HG02852 (cell line): ENCODE results near the gene PNPLA7.

Experiments used
- ATAC-seq: cut with Tn5 transposase; IDR thresholded peaks from one replicate; pipeline ENCODE4 v1.9.1; 2021; ENCODE audit warnings: mild to moderate bottlenecking, moderate library complexity; ENCODE audit not compliant: unreplicated experiment

Gene PNPLA7

DNA sequence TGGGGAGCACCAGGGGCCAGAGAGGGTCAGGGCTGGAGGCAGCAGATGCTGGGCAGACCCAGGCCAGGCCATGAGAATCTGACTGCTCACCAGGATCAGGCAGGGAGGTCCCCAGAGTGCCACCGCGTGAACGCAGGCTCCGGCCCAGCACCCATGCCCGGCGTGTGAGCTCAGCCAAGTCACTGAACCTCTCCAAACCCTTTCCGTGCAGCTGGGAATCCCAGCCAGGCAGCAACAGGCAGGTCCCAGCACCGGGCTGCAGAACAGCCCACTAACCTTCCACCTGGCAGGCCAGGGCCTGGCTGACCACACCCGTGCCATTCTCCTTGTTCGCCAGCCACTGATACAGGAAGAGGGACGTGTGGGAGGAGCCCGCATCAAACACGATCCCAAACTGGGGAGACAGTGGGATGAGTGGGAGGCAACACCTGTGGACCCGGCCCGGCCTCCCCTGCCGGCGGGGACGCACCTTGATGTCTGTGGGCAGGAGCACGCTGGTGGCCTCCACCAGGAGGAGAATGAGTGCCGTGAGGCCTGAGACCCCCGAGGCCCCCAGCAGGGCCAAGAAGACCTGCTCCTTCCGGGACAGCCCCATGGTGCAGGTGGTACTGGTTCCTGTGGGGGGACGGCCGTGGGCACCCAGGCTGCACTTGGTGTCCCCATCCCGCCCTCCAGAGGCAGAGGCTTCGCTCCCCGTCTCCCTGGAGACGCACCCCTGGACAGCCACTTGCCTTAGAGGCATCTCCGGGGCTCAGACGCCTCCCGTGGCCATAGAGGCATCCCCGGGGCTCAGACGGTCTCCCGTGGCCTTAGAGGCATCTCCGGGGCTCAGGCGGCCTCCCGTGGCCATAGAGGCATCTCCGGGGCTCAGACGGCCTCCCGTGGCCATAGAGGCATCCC, 112.3 kb downstream of the PNPLA7 start:
- ATAC-seq = no peak

- no peak for ATAC-seq
Observed at GRCh38 chr9:137436761-137437600, 113.2 kb downstream of the PNPLA7 start.

DNA sequence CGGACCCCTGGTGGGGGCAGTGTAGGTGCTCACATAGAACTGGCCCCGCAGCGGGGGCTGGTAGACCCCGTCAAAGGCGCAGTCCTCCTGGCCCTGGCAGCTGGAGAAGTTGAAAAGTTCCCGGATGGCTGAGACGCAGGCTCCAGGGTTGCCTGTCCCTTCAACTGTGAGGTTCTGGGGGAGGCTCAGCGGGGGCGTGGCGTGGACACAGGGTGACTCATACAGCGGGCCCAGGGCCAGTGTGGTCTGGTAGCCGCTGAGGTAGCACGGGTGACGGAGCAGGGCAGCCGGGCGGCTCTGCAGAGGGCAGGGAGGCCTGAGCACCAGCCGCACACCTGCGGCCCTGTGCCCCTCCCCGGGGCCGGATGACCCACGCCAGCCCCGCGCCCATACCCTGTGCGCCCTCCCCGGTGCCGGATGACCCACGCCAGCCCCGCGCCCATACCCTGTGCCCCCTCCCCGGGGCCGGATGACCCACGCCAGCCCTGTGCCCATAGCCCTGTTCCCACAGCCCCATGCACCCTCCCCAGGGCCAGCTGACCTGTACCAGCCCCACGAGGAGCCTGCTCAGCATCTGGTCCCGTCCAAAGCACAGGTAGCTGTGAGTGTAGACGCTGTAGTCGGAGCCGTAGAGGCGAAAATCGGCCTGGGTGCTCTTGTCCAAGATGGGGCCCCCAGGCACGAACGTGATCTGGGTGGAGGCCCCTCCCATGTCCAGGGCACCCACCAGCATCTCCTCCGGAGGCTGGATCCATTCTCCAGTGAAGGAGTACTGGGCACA, 114.0 kb downstream of the PNPLA7 start:
- no peak for ATAC-seq

DNA sequence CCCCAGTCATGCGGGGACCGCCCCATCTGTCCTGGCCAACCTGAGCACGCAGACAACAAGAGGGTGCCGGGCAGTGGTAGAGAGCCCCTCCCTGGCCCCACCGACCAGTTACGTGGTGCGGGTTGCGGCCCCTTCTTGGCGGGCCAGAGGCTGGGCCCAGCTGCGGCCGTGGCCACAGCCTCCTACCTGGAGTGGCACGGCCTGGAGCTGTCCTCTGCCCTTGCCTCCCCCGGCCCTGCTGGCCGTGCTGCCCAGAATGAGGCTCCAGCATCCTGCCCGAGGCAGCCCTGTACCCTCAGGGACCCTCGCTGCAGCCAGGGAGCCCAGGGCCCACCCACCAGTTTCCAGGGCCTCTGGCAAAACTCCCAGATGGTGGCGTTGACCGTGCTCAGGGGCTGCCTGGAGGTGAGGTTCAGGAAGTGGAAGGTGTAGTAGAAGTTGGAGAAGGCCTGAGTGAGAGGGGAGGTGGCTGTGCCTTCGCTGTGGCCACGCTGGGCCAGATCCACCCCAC, 114.8 kb downstream of the PNPLA7 start:
- ATAC-seq = no peak

GRCh38 chr9:137434498-137435380, 115.5 kb downstream of the PNPLA7 start:
- ATAC-seq = no peak

DNA sequence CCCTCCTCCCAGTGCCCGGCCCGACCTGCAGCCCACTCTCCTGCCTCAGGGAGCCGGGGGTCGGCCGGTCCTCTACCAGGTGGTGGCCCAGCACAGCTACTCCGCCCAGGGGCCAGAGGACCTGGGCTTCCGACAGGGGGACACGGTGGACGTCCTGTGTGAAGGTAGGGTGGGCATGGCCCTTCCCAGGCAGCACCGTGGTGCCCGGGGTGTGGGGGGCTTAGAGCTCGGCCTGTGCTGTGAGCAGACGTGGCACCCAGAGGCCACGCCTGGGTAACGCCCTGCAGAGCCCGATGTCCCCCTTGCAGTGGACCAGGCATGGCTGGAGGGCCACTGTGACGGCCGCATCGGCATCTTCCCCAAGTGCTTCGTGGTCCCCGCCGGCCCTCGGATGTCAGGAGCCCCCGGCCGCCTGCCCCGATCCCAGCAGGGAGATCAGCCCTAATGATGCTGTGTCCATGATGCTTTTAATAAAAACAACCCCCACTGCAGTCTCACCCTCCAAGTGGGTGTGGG, 116.2 kb downstream of the PNPLA7 start:
- no peak for ATAC-seq

GRCh38 chr9:137433349-137433915, 116.8 kb downstream of the PNPLA7 start:
- ATAC-seq = no peak

DNA sequence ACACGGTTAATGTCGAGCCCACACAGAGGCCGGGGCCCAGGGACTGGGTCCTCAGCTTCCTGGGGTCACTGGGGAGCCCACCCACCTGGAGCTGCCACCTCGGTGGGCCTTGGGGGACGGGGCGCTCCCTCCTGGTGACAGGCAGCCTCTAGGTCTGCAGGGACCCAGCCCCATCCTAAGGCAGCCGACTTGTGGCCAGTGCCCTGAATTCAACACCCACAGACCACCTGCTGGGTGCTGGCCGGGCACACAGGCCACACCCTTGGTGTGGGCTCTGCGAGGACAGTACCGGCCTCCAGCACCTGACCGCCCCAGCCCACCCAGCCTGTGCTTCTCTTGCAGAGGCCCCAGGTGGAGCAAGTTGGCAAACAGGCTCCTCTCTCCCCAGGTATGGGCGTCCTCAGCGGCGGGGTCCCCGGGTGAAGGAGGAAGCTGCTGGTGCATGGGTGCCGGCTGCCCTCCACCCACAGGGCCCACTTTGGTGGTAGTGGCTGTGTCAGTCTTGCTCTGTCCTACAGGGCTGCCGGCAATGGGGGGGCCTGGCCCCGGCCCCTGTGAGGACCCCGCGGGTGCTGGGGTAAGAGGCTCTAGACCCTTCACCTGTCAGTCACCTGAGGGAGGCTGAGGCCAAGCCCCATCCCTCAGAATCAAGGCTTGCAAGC, 117.4 kb downstream of the PNPLA7 start:
- no peak for ATAC-seq

DNA sequence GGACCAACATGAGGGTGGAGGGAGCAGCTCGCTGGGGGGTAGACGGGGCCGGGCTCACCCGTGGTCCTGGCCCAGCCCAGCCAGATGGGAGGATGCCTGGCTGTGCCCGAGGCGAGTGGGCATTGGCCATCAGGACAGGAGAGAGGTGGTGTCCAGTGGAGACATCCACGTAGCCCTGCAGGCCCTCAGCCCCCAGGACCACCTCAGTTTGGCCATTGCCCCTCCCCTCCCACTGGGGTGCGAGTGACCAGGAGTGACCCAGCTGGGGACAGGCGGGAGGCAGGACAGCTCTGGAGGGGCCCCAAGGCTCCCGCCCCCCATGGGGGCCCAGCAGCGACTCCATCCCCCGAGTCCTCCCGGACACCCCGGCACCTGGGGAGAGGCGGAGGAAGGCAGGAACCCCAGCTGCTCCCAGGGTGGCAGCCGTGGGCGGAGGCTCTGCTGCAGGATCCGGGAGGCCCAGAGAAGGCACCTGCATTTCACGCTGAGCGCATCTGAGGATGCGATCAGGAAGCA, 118.7 kb downstream of the PNPLA7 start:
- no peak for ATAC-seq

DNA sequence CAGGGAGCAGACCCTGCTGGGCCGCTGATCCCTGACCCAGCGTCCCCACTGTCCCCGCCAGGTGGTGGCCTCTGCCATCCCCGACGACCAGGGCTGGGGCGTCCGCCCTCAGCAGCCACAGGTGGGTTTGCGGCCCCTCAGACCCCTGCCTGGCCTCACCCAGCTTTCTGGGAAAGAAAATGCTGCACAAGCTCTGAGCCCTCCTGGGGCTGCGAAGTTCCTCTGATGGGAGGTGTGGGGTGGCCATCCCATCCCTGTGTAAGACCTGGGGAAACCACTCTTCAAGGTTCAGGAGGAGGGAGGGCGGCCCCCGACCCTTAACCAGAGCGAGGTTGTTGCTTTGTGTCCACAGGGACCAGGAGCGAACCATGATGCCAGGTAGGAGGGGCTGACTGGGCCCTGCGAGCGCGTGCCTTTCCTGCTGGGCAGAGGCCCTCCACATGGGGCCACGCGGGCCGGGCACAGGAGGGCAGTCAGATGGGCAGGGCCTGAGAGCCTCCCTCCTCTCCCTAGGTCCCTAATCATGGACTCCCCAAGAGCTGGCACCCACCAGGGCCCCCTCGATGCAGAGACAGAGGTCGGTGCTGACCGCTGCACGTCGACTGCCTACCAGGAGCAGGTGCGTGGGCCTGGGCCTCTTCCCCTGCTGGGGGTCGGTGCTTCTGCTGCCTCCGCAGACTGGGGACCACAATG, 119.3 kb downstream of the PNPLA7 start:
- ATAC-seq = no peak

DNA sequence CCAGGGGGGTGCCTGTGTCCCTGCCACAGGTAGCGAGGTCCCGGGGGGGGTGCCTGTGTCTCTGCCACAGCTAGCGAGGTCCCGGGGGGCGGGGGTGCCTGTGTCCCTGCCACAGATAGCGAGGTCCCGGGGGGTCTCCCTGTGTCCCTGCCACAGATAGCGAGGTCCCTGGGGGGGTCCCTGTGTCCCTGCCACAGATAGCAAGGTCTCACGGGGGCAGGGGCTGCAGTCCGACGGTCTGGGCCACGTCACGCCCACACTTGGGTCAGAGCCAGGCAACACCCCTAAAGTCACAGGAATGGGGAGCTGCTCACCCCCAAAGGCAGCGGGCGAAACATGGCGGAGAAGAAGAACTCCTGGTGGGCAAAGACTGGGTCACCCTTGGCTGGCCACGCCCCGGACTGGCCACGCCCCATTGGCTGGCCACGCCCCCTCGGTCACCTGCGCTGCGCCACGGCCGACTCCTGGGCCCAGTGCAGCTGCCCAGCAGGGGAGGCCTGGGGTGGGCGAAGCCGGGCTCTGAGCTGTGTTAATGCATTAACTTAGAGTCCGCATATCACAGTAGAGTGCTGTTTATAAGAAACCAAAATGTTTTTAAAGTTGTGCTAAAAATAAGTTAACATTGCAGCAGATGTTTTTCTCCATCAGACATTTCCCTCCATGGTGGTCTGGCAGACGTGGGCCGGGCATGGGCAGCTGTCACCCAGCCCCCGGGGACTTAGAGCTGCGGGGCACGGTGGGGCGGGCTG, 120.1 kb downstream of the PNPLA7 start:
- no peak for ATAC-seq

DNA sequence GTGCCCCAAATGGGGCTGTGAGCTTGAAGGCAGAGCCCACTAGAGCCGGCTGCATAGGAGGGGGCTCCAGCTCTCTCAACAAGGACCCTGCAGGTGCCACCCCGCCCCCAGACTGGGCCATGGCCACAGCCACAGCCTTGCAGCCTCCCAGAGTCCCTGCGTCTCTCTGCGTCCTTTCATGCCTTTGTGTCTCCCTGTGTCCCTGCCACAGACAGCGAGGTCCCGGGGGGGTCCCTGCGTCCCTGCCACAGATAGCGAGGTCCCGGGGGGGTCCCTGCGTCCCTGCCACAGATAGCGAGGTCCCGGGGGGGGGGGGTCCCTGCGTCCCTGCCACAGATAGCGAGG, 120.7 kb downstream of the PNPLA7 start:
- ATAC-seq = no peak

DNA sequence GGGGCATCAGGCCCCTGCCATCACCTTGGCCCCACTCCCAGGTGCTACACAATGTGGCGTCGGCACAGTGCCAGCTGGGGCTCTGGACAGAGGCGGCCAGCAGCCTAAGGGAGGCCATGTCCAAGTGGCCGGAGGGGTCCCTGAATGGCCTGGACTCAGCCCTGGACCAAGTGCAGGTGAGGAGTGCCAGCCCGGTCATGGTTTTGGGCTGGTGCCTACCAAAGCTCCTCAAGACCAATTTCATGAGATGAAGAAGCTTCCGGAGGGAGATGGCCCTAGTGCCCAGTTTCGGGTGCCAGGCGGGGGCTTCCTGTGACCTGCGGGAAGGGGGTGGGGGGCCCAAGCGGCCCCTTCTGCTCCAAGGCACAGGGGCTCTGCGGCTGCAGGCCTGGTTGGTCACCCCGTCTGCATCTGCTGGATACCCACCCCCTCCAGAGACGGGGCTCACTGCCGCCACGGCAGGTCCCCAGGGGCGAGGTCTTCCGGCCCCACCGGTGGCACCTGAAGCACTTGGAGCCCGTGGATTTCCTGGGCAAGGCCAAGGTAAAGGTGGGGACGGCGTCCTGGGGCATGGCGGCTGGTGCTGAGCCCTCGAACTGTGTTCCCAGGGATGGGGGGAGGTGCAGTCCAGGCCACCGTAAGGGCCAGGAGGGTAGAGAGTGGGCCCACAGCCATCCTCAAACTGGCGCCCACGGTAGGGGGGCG, 121.2 kb downstream of the PNPLA7 start:
- no peak for ATAC-seq

DNA sequence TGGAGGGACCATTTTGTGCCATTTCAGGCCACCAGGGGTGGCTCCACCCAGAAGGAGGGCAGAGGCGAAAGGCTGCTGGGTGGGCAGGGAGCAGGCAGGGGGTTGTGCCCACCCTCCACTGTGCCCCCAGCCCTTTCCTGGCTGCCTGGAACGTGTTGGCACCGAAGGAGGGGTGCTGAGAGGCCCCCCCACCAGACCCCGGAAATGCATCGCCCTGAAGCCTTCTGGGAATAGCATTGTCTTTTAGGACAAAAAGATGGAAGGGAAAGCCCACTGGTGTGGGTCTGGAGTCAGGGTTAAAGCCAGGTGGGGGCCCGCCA, 121.9 kb downstream of the PNPLA7 start:
- no peak for ATAC-seq

DNA sequence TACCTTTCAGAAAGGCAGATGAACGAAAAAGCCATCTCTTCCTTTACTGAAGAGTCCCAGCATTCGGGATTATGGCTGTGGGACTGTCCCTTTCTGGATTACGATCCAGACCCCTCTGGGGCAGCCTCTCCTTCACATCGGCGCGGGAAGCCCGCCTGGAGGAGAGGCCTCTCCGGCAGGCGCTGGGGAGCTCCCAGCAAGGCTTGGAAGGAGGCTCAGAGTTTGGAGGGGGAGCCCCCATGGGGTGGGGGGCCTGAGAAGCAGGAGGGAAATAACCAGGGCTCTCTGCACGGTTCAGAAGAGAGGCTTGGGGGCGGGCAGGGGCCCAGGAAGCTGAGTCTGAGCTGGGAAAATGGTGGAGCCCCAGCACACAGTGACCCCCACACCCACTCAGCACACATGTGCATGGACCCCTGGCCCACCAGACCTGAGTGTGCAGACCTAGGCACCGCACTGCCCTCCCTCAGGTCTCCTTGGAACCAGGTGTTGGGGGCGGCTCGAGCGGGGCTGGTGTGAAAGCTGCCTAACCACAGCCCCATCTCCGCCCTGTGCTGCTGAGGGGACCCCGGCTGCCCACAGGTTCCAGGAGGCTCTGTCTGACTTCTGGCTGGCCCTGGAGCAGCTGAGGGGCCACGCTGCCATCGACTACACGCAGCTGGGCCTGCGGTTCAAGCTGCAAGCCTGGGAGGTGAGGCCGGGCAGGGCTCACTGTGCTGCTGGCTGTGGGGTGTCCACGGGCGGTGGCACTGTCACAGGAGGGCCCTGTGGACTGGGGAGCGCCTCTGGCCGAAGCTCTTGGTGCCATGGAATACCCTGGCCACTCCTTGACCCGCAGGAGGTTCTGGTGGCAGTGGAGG, 122.5 kb downstream of the PNPLA7 start:
- ATAC-seq = no peak

DNA sequence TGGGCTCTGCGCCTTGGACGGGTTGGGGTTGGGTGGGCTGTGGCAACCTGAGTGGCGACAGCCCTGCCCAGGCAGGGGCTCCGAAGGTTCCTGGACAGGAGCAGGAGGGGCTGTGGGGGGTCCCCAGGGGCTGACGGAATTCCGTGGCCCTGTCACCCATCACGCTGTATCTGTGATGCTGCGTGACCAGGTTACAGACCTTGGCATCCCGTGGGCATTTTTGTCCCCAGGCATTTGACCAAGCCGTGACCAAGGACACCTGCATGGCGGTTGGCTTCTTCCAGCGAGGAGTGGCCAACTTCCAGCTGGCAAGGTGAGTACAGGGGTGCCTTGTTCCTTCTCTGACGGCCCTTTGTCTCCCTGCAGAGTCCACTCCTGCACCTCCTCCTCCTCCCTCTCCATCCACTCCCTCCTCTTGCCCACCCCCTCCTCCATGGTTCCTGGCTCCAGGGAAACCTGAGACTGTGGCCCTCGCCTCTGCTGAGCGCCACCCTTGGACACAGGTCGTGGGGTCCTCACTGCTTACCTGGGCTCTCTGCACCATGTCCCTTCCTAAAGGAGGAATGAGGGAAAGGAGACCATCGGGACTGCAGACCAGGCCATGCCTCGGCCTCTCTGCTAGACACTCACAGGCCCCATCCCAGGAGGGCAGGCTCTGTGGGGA, 124.1 kb downstream of the PNPLA7 start:
- no peak for ATAC-seq
